Astrocyte (in vitro differentiated cells and primary cell): ENCODE data around the gene CAMKMT.

Experiments
- CTCF ChIP-seq: IDR thresholded peaks from 2 replicates; pipeline ENCODE4 v1.5.1; 2011; ENCODE audit warnings: low read depth, mild to moderate bottlenecking, inconsistent platforms, low read length, moderate library complexity; ENCODE audit not compliant: insufficient read depth
- EZH2 ChIP-seq: IDR thresholded peaks from 2 replicates; pipeline ENCODE4 v1.6.1; 2012; ENCODE audit warnings: mild to moderate bottlenecking, low read length, inconsistent platforms; ENCODE audit not compliant: insufficient read depth

GRCh38 chr2:44674473-44675284, 312.9 kb downstream of the CAMKMT start:
- TF ChIP-seq CTCF (no peak), EZH2 (no peak)
